Duodenal mucosa (tissue), 2 donors: ENCODE data around the gene ZDHHC1.

ENCODE experiments used
- H3K27ac ChIP-seq: one replicate; pipeline ENCODE4 v1.7.0; 2013; ENCODE audit warnings: low read depth, low read length
- H3K27me3 ChIP-seq, 2 donors: one replicate each; pipeline ENCODE4 v1.7.0; 2013; ENCODE audit warnings: low read length in 2 of 2, control low read depth in 1 of 2; ENCODE audit not compliant: insufficient read depth in 2 of 2, control insufficient read depth in 1 of 2
- H3K36me3 ChIP-seq, 2 donors: one replicate each; pipeline ENCODE4 v1.7.0; 2013; ENCODE audit warnings: low read length in 2 of 2, control low read depth in 1 of 2; ENCODE audit not compliant: insufficient read depth in 2 of 2, control insufficient read depth in 1 of 2
- H3K4me1 ChIP-seq, 2 donors: one replicate each; pipeline ENCODE4 v1.7.0; 2013; ENCODE audit warnings: low read length in 2 of 2, control low read depth in 1 of 2; ENCODE audit not compliant: insufficient read depth in 2 of 2, control insufficient read depth in 1 of 2
- H3K4me3 ChIP-seq, 2 donors: one replicate each; pipeline ENCODE4 v1.7.0; 2013; ENCODE audit warnings: low read length in 2 of 2, low read depth in 1 of 2
- H3K9ac ChIP-seq, 2 donors: one replicate each; pipeline ENCODE4 v1.7.0; 2013; ENCODE audit warnings: low read length in 2 of 2, low read depth in 1 of 2
- H3K9me3 ChIP-seq, 2 donors: one replicate each; pipeline ENCODE4 v1.7.0; 2013; ENCODE audit warnings: low read length in 2 of 2, control low read depth in 1 of 2; ENCODE audit not compliant: control insufficient read depth in 1 of 2

The ZDHHC1 gene

DNA sequence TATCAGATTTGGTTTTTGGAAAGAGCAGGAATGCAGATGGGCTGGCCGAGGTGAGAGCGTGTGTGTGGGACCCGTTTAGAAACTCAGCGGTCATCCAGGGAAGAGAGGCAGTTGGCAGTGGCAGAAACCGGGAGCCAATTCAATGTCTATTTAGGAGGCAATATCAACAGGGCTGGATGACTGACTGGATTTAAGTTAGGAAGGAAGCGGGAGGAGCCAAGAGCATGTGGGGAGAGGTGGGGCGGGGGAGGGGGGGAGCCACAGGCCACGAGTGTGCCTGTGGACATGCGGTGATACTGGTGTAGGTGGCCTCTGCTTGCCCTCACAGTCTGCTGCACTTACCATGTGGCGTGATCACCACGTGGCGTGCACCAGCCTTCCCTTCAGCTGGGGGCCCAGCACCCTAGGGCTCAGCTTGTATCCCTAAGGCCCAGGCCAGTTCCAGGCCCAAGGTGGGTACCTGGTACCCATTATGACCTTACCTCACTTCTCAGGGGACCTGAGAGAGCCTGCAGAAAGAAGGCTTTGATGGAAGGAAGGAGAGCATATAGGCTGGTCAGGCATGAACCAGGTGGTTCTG is 12.2 kb downstream of the ZDHHC1 start:
- H3K36me3 ChIP-seq = no peaks in the 10 kb centered on the region
- H3K27ac ChIP-seq = no peak overlapping the region
- peaks cover 14 to 19% of the 10 kb centered on the region in 2 donors for H3K4me1 ChIP-seq
- H3K27me3 ChIP-seq = no peaks in the 10 kb centered on the region
- H3K9me3 ChIP-seq = no peaks in the 10 kb centered on the region
- H3K4me3 ChIP-seq = no peak overlapping the region
- peak overlapping the region in 1 of 2 donors; percentile 34 for H3K9ac ChIP-seq

DNA sequence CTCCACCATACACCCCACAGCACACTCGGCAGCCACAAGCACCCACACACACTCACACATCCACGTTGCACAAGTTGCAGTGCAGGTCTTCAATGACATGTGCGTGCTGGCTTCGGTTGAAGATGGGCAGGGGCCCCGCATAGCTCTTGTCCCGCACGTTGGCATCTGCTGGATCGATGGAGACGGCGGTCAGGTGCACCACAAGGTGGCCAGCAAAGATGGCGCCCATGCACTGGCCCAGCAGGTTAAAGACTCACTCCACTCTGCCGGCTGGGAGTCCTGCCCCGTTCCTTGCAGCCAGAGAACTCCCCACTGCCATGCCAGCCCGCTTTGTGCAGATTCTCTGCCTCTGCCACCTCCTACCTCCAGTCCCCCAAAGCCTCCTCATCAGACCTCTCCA is 15.4 kb downstream of the ZDHHC1 start:
- Histone ChIP-seq H3K36me3 (no peaks in the 10 kb centered on the region), H3K4me3 (no peak overlapping the region), H3K27me3 (no peaks in the 10 kb centered on the region), H3K9me3 (no peaks in the 10 kb centered on the region), H3K9ac (no peak overlapping the region), H3K4me1 (peaks cover 27 to 28% of the 10 kb centered on the region in 2 donors), H3K27ac (no peak overlapping the region)

DNA sequence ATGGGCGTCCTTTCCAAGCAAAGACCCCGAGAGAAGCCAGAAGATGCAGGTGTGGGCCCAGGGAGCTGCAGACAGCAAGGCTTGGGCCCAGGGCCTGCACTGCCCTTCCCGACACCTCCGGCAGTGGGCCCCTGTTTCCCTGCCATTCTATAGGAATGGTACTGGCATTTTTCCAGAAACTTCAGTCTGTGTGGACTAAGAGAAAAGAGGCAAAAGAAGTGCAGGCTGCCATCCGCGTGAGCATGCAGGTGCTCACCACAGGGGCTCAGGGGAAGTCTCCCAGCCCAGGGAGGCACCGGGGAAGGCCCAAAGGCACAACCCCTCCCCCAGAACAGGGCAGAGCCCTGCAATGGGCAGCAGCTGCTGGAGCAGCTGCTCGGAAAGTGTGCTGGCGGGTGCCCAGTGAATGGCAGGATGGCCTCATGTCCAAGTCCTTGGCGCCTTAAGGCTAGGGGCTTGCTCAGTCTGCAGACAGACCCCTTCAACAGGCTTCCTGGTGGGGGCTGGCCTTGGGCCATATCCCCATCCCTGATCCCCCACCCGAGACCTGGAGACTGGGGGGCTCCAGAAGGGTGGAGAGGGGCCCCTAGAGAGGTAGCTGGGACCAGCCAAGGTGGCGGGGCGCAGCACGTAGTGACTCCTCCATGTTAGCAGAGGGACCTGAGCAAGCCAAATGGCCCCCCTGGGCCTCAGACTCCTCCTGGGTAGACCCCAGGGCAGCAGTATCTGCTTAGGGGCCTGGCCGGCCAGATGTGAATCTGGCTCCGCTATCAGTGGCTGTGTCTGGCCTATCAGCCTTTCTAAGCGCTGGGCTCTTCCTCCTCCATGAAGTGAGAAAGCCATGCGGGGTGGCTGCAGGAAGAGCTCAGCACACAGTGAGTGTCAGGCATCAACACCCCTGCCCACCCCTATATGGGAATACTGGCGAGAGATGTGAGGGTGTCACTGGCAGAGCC is 16.2 kb downstream of the ZDHHC1 start:
- H3K27ac ChIP-seq = no peak overlapping the region
- no peaks in the 10 kb centered on the region for H3K27me3 ChIP-seq
- no peak overlapping the region for H3K9ac ChIP-seq
- peaks cover 32 to 35% of the 10 kb centered on the region in 2 donors for H3K4me1 ChIP-seq
- H3K9me3 ChIP-seq = no peaks in the 10 kb centered on the region
- H3K4me3 ChIP-seq = no peak overlapping the region
- H3K36me3 ChIP-seq = no peaks in the 10 kb centered on the region

DNA sequence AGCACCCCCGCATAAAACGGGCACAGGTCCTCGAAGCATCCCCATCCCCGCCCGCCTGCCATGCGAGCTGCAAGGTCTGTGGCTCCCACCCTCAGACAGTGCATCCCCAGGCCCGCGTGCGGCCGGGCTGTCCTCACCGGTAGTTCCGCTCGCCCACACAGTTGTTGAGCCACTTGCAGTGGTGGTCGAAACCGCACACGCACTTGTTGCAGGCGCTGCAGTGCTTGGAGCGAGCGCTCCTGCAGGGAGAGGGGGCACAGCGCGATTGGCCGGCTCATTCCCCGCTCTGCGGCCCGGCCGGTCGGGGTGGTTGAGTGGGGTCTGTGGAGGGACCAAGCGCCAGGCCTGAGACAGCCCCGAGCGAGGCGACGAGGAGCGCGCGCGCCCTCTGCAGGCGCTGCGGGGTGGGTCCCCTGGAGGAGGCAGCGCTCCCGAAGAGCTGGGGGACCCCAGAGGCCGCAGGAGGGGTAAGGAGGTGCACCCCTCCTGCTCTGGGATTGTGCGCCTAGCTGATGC is 17.0 kb downstream of the ZDHHC1 start:
- no peak overlapping the region for H3K4me3 ChIP-seq
- H3K9ac ChIP-seq = no peak overlapping the region

DNA sequence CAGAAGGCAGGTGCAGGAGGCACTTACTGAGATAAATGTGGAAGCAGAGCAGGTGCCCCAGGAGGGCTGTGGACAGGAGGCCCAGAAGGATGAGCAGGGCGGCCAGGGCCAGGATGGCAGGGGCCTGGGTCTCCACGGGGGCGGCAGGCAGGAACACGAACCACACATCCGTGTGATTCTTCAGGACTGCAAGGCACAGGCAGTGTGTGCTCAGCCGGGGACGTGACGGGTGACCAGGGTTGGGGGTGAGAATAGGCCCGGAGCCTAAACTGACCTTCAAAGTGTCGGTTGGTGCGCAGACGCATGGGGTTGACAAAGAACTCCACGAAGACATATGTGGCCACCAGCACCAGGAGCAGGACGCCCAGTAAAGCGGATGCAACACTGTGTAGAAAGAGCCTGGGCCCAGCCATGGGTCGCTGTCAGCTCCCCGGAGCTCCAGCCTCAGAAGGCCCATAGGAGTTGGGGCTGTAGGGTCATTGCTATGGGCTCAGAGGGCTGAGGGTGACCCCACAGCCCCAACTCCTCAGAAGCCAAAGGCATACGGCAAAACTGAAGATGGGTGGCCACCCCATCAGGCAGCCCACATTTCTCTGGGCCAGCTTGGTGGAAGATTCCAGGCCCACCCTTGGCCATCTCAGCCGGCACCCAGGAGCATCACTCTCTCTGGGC is 17.6 kb downstream of the ZDHHC1 start:
- peaks cover 31 to 36% of the 10 kb centered on the region in 2 donors for H3K4me1 ChIP-seq
- H3K27ac ChIP-seq = no peak overlapping the region
- H3K4me3 ChIP-seq = no peak overlapping the region
- H3K9ac ChIP-seq = no peak overlapping the region
- no peaks in the 10 kb centered on the region for H3K9me3 ChIP-seq
- no peaks in the 10 kb centered on the region for H3K36me3 ChIP-seq
- H3K27me3 ChIP-seq = peaks cover 0 to 3% of the 10 kb centered on the region in 2 donors

More for the DNA sequence above, 17.0 kb downstream of the ZDHHC1 start:
- Histone ChIP-seq H3K9me3 (no peaks in the 10 kb centered on the region), H3K27me3 (no peaks in the 10 kb centered on the region), H3K27ac (no peak overlapping the region), H3K36me3 (no peaks in the 10 kb centered on the region), H3K4me1 (peaks cover 28 to 34% of the 10 kb centered on the region in 2 donors)

DNA sequence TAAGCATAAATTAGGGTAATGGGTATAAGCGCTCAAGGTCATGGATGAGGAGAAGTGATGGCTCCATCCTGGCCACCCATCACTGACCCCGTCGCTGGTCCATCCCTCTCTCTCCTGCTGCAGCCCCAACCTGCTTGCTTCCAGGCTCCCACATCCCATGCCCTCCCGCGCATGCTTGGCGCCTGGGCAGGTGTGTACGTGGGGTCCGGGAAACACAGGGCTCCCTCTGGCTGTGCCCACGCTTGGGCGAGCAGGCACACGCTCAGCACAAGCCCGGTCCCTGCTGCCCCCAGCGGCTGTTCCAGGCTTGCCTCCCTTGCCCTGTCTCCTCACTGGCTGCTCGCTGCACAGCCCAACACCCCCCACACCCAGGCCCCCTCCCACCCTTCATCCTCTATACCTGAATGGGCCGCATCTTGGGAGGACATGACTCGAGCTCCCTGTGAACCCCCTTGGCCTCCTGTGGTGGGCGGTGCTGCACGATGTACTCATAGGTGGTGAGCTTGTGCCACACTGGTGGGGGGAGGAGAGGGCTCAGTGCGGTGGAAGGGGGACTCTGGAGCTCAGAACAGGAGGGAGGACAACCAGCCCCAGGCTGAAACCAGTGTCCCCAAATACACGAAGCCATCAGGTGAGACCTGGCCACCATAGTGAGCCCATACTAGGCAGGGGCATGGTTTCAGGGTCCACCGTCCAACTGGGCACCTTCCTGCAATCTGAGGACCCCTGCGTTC is 18.3 kb downstream of the ZDHHC1 start:
- H3K27me3 ChIP-seq = peaks cover 0 to 3% of the 10 kb centered on the region in 2 donors
- no peak overlapping the region for H3K4me3 ChIP-seq
- no peak overlapping the region for H3K9ac ChIP-seq
- peaks cover 32 to 39% of the 10 kb centered on the region in 2 donors for H3K4me1 ChIP-seq
- H3K9me3 ChIP-seq = no peaks in the 10 kb centered on the region
- no peaks in the 10 kb centered on the region for H3K36me3 ChIP-seq
- no peak overlapping the region for H3K27ac ChIP-seq

DNA sequence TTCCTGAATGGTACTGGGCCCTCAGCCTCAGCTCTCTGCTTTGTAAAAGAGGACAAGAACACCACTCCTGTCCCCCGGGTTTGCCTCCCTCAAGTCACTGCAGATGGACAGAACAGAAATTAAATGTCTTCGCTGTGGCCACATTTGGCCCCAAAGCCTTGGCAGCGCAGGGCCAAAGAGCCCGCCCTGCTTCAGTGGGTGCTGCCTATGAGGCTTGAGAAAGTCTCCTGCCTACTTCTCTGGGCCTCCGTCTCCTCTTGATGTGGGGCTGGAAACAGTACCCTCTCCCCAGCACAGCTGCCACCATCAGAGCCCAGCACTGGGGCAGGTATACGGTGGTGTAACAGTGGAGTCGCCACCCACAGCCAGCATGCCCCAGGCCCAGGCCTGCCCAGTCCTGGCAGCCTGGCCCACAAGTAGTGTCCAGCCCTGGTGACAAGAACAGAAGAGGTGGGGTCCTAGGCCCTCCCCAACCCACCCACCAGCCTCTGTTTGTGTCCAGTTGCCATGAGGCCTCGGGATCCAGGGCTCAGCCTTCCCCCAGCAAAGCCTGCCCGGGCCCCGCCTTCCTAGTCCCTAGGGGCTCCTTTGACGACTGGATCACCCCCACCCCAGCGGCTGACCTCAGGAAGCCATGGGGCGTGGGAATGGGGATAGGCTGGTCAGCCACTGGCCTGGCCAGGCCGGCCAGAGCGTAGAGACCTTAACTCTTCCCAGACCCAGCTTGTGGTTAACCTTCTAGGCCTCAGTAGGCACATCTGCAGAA is 19.1 kb downstream of the ZDHHC1 start:
- Histone ChIP-seq H3K4me3 (no peak overlapping the region), H3K4me1 (peaks cover 32 to 47% of the 10 kb centered on the region in 2 donors), H3K27me3 (peaks cover 0 to 3% of the 10 kb centered on the region in 2 donors), H3K36me3 (no peaks in the 10 kb centered on the region), H3K9me3 (no peaks in the 10 kb centered on the region), H3K27ac (peak overlapping the region; percentile 58), H3K9ac (peak overlapping the region in 1 of 2 donors; percentile 38)

DNA sequence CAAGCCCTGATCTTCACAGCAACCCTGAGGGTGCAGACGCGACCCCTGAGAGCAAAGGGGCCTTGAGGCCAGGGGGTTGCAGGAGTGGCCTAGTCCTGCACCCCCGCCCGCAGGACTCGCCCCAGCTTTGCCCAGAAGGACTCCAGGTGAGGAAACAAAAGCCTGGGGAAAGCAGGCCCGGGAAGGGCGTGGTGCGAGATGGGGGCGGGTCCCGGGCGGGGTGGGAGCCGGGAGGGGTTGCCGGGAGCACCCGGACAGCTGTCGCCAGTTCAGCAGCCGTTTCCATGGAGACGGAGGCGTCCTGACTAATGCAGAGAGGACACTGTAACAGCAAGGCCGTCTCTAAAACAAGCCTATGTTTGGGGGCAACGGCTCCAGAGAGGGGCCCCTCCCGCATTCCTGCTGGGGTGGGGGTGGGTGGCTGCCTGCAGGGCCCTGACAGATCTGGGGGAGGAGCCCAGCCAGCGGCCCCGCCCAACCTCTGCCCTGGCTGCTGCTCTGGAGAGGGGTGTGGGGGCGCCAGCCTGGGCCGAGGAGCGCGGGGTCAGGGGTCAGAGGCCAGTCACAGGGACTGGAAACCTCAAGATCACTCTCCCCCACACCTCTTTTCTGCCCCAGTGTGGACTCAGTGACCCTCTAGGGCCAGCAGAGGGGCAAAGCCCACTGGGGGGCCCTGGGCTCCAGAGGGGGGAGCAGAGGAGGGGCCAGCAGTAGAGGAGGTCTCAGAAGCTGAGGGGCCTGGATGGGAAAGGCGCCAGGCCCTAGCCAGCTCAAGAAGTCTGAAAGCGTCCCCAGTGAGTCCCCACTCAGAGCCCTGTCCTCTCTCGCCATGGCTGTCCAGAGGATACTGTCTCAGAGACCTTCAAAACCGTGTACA is 19.9 kb downstream of the ZDHHC1 start:
- Histone ChIP-seq H3K27me3 (peaks cover 0 to 3% of the 10 kb centered on the region in 2 donors), H3K9me3 (no peaks in the 10 kb centered on the region), H3K36me3 (no peaks in the 10 kb centered on the region), H3K27ac (peak overlapping the region; percentile 58), H3K4me1 (peaks cover 32 to 55% of the 10 kb centered on the region in 2 donors), H3K9ac (peak overlapping the region; percentile 21 to 54), H3K4me3 (no peak overlapping the region)
